ENCODE measurements around the gene EML1.

The EML1 gene

DNA sequence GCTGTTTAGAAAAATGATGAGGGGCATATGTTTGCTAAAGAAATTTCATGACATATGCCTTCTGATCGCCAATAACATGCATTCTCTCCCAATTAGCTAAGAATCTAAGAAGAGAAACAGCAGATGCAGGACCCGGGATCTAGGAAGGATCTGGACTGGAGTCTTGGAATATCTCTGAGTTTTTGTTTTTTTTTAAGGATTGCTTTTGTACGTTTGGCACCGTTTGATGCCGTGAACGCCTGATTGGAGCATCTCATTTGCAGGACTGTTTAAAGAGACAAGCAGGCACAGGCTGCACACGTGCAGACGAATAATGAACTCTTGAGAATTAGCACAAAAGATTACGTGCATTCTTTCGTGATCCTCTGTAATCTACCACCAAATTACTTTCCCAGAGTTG is 13.6 kb downstream of the EML1 start:
- DNase-seq, result no peak

DNA sequence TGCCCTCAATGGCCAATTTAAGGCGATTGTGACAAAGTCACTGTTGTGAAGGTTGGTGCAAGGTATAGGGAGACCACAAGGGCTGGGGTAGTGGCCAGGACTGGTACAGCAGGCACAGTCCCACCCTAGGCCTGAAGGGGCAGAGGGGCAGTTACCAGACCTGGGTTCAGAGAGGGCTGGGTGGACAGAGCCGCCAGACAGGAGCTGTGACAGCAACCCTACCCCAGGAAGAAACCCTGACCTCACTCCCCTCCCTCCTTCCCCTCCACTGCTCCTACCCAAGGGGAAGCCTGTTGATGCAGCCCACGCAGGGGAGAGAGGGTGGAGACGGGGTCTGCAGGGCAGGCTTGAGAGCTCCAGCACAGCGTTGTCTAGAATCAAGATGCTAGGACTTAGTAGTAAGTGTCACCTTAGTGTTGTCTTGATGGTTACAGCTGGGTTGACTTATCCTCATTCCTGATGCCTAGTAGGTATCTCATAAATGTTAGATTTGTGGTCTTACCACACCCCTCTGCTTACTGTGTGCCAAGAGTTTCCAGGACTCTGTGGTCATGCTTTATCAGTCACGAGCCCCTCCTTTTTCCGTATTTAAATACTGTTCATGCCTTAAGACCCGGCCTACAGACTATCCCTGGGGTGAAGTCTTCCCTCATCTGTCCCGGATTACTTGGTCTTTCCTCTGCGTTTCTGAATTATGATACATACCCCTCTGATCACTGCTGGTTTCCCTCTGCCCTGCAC is 14.4 kb downstream of the EML1 start:
- DNase-seq, result no peak

DNA sequence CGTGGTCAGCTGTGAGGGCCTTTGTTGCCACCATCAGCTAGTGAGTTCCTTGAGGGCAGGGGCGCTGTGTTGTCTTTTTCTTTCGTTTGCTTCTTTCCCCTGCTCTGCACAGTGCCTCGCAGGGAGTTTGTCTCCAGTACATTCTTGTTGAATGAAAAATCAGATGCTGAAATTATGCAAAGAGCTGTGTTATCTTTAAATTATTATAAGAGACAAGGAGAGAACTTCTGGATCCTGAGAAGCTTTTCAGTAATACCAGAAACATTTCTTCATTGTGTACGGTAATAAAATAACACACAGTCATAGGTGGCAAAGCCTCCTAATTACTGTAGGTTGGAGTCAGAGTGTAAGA is 14.9 kb downstream of the EML1 start:
- no peak for DNase-seq

DNA sequence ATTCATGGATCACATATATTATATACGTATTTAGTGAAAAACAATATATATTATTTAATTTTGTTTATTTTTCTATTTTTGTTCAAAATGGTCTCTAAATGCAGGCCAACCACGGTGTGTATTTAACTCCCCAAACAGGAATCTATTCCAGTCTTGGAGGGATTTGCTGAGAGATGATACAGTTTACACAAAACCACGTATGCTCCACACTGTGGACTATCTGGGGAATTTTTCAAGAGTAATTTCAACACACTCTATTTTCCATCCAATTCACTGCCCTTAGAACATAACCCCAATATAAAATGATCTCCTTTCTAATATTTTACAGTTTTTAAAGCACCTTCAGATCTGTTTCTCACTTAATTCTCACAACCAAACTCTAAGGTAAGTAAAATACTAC is 15.3 kb downstream of the EML1 start:
- no peak for DNase-seq

DNA sequence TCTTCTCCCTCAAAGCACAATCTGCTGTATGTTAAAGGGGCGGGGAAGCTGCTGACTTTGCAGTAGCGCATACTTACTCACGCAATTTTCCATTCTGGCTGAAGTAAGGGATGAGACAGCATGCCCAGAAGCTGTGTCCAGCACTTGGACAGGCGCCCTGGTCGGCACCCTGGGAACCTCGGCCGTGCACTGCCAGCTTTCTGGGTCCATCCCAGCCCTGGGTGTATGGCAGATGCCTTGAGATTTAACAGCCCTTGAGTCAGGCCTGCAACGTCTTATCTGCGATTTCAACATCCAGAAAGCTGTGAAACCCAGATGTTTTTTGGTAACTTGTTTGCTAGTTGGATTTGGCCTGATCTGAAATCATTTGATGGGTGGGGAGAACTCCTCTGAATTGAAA is 16.1 kb downstream of the EML1 start:
- no peak for DNase-seq

DNA sequence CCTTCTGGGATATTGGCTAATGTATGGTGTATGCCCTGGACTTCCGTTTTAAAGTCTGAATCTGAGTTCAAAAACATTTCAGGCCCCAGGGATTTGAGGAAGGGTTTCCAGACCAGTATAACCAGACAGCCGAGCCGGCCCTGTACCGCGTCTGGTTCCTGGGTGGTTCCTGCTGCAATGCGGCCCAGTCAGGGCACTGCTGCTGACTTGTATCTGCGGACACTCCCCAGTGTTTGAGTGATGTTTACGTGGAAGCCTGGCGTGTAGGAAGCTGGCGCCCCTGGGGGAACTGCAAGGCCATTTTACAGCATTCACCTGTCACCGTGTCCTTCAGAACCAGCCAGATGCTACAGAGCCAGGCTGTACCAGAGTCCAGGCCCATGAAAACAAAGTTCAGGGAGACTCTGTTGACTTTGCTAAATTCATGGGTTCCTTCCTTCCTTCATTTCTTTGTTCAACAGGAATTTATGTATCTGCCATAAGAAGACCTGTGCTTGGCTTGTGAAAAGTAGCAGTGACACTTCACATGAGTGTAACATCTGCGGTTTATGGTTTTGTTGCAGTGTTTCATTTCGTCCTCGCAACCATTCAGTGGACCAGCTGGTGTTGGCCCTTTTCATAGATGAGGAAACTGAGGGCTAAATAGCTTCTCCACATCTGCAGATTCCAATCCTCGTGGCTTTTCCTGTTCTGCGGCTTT is 16.8 kb downstream of the EML1 start:
- no peak for DNase-seq

DNA sequence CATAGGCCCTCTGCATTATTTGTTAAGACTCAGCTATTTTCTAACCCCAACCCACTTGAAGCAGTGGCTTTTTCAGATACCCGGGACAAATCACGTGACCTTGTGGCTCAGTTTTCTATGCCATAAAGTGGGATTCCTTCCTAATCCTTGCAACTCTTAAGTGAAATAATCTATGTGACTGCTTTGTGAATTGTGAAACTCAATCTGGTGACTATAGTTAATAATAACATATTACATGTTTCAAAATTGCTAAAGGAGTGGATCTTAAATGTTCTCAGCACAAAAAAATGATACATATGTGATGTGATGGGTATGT is 17.3 kb downstream of the EML1 start:
- DNase-seq, result no peak

DNA sequence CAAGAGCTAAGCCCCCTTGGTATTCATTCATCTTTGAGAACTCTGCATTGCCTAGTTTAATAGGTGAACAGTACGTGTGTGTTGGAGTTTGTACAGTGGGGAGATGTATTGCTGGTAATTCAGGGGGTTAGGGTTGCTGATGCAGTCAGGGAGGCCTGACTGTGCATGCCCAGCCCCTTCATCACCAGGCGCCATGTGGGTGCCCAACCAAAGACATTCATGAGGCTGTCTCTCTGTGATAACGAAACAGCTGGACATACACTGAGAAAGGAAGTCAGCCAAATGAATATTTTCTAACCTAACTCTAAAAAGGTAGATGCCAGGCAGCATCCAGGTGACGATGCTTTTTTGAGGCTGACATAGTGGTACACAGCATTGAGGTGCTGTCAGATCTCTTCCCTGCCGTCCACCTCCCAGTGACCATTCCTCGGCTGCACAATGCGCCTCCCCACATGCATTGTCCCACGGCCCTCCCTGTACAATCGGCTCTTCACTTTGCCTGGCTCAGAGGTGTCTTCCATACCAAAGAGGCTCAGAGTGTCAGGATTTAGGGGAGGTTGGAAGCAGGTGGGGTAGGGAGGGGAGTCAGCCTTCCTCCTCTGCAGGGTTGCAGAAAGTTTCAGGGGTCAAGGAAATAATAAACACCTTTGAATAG is 19.0 kb downstream of the EML1 start:
- no peak for DNase-seq

DNA sequence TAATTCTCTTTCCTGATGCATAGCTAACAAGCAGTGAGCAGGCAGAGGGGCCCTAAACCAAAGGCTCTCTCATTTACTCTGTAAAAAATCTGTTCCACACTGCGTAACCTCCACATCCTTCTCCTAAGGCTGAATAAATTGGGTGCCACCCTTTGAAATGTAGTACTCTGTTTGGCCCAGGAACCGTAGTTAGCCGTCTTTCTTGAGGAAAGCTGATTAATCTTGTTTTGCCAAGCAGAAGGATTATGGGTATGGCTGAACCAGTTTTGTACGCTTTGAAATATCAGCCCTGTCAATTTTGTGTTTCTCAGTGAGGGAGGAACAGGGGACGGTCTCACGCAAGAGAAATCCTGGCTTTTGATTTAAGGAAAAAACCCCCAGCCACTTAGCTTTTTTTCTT is 19.7 kb downstream of the EML1 start:
- DNase-seq, result no peak

DNA sequence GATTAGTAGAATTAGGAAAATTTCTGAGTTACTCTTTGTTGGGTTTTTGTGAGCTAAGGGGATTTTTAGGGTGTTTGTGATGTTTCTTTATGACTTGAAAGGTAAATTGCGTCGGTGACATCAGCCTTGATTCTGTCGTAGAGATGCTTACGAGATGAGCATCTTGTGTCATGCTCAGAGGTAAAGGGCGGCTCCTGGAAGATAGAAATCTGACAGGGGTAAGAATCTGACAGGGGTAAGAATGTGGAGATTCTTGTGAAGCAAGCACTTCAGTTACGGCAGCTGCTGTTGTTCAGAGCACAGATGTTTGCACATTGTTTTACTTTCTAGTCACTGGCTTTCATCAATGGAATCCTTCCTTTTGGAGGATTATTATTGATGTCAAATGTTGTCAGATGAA is 22.5 kb downstream of the EML1 start:
- DNase-seq, result no peak

DNA sequence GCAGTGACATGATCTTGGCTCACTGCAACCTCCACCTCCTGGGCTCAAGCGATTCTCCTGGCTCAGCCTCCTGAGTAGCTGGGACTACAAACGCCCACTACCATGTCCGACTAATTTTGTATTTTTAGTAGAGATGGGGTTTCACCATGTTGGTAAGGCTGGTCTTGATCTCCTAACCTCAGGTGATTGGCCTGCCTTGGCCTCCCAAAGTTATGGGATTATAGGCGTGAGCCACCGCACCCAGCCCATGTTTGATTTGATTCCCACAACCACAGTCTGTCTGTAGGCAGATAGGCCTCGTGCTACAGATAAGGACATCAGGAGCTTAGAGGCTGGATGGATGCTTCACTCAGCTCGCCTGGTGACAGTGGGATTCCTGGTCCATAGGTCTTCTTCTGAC is 23.0 kb downstream of the EML1 start:
- DNase-seq, result no peak

DNA sequence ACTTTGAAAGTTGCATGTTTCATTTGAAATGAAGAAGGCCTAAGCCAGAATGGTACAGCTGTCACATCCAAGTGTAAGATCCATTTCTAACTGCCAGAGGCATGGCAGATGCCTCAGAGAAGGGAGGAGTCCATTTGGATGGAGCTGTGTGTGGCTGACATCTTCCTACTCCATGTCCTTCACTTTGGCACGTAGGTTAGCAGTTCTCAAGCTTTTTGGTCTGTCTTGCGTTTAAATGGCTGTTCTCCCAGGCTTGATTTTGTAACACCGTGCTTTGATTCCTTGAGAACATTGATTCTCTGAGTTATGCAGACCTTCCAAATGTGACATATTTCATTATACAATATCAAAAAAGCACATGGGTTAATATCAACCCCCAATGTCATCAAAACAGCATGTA is 23.4 kb downstream of the EML1 start:
- DNase-seq, result no peak

DNA sequence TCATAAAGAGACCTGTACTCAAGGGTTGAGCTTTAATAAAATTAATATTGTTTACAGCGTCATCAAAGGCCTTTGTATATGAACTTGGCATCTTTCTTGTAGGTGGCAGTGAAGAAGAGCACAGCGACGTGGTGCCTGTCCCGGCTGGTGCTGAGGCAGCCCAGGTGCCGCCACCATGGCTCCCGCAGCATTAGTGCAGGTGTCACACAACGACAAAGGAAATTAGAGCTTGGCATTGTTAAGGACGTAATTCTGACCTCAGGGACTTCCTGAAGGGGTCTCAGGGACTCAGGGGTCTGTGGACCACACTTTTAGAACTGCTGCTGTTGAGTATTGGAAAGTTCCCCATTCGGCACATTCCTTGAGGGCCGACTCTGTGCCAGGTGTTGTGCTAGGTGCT is 24.1 kb downstream of the EML1 start:
- no peak for DNase-seq

DNA sequence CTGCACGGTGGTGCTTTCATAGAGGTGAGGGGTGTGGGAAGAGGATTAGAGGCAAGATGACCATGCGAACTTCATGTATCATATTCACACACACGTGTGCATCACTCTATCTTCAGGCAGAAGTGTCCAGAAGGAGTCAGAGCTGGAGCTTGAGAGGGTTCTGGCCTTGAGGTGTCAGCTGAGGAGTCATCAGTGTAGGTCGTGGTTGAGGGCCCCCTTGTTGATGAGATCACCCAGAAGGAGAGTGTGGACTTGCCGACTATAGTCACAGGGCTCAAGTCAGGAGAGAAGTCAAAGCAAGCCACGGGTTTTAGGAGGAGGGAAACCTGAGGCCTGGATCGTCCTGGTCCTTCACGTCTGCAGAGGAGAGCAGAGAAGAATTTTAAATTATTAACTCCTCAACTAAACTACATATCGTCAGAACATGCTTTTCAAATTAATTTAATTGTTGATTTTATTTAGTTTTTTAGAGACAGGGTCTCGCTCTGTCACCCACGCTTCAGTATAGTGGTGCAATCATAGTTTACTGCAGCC is 25.4 kb downstream of the EML1 start:
- no peak for DNase-seq

DNA sequence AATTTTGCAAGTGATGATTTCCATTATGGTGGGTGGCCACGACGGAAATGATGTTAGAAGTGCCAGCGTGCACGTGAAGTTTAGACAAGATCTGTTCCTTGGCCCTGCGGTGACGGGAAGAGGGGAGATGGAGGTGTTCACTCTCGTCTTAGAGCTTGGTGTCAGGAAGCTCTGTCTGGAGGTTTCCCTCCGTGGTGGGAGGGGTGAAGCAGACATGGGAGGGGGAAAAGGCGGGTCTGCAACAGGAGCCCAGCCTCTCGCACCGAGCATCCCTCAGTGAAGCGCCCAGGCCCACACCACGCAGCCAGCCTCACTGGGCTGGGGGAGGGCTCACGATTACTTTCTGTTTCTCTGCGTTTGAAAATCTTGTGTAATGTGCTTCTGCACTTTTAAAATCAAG is 26.3 kb downstream of the EML1 start:
- DNase-seq, result no peak

DNA sequence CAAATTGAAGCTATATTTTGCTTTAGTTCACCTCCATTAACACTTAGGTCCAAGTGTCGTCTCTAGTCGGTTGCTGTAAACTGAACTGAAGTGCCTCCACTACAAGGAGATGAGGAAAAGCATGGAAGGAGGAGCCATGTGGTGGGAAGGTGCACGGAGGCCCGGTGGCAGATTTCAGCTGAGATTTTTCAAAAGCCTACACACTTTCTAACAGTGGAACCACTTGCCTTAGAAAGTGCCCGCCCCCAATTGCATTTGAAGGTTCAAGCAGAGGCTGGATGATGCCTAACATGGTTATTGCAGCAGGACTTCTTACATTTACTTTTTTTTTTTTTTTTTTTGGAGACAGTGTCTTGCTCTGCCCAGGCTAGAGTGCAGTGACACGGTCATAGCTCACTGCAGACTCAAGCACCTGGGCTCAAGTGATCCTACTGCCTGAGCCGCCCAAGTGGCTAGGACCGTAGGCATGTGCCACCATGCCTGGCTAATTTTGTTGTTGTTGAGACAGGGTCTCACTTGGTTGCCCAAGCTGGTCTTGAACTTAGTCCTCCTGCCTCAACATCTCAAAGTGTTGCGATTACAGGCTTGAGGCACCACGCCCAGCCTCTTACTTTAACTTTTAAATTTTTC is 27.6 kb downstream of the EML1 start:
- DNase-seq, result no peak

DNA sequence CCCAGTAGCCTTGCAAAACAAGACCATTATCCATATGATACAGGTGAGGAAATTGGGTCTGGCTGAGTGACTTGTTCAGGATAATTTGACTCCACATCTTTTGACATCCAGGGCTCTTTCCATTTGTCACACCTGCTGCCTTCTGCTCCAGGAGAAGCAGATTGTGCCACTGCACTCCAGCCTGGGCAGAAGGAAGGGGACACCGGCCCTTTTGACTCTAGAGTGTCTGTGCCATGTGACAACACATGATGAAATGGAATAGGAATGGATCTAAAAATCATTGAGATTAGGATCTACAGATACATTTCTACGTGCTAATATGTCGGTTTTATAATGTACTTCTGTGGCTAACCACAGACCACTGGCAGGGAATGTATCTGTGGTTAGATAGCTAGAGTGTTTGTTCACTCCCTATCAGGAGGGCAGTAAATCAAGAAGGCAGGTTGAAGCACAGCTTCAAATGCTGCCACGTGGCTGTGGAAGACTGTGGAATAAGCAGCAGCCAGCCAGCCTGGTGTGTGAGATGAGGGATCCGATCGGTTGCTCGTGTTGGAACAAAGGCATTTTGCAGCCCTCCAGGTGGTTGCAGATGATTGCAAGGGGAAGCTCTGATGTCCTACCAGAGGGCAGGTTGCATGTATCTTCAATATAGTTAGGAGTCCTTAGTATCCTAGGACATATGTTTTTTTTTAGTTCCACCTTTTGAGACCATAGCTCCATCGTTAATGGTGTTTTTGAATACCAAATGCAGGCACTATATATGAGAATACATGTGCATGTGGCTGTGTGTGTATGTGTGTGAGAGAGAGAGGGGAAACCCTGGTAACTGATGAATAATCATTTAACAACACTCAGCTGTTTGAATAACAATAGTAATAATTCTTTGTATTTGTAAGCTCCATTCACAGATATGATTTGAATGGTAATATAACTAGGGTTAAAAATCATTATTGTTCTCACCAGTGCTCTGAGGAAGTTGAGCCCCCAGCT is 28.6 kb downstream of the EML1 start:
- no peak for DNase-seq

DNA sequence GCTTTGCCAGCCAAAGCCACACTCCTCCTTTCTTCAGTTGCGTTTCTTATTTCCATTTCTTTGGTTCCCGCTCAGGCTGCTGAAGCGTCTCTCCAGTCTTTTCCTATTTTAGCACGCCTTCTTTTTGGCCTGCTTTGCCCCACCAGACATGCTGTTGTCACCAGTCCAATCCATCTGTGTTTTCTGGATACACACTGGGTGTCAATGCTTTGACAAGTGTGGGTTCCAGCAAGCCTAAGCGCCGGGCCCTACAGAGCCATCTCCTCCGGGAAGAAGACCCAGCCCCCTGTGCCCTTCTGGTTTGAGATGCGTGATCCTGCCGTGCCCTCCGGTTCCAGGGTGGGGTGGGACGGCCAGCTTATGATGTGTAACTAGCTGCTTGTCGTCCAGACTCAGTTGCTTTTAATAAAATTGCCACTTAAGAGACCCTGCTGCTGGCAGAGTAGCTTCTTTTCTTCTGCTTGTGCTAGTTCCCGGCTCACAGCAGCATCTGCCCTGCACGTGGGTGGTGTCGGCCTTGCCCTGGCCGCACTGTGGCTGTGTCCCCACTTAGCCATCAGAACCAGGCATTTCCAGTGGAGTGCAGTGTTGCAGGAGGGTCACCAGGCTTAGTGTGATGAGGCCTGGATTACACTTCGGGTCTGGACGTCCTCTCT is 29.7 kb downstream of the EML1 start:
- DNase-seq, result no peak

DNA sequence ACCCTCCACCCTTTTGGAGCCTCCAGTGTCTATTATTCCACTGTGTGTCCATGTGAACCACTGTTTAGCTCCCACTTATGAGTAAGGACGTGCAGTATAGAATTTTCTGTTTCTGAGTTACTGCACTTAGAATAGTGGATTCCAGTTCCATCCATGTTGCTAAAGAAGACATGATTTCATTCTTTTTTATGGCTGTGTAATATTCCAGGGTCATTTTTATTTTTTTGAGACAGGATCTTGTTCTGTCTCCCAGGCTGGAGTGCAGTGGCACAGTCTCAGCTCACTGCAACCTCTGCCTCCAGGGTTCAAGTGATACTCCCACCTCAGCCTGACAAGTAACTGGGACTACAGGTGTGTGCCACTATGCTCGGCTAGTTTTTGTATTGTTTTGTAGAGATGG is 31.6 kb downstream of the EML1 start:
- no peak for DNase-seq

DNA sequence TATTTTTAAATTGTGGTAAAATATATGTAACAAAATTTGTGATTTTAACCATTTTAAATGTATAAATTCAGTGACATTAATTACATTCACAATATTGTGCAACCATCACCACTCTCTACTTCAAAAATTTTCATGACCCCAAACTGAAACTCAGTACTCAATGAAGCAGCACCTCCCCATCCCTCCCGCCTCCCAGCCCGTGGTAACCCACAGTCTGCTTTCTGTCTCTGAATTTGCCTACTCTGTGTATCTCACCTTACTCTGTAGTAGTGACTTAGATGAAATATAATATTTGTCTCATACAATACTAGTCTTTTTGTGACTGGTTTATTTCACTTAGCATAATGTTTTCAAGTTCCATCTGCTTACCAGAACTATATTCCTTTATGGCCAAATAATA is 36.2 kb downstream of the EML1 start:
- no peak for DNase-seq

DNA sequence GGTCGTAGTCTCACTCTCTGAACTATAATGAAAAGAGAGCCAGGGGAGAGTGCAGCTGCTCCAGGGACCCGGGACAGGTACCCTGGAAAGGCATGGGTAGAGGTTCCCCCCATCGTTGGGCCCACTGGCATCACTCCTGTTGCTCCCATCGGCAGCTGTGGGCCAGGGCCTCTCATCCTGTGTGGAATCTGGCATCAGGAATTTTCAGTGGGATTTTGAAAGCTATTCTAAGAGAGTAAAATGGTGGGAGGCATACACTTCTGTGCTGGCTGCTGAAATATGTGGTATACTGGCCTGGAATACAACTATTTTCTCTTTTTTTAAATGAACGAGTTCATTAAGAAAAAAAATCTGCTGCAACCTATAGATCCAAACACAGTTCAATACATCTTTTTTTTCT is 38.1 kb downstream of the EML1 start:
- no peak for DNase-seq

All from activated gamma-delta T cell treated with Interleukin-2 at 50 U/mL for 16 hours (primary cell).